ENCODE data around the gene PEX3. TPM values are rescaled to one million over a fixed set of nuclear protein-coding genes. Genes with fewer than 3 reads are reported as not detected.

The PEX3 gene, protein sequence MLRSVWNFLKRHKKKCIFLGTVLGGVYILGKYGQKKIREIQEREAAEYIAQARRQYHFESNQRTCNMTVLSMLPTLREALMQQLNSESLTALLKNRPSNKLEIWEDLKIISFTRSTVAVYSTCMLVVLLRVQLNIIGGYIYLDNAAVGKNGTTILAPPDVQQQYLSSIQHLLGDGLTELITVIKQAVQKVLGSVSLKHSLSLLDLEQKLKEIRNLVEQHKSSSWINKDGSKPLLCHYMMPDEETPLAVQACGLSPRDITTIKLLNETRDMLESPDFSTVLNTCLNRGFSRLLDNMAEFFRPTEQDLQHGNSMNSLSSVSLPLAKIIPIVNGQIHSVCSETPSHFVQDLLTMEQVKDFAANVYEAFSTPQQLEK
- total RNA-seq, result 22.3 and 22.7 TPM in 2 replicates

DNA sequence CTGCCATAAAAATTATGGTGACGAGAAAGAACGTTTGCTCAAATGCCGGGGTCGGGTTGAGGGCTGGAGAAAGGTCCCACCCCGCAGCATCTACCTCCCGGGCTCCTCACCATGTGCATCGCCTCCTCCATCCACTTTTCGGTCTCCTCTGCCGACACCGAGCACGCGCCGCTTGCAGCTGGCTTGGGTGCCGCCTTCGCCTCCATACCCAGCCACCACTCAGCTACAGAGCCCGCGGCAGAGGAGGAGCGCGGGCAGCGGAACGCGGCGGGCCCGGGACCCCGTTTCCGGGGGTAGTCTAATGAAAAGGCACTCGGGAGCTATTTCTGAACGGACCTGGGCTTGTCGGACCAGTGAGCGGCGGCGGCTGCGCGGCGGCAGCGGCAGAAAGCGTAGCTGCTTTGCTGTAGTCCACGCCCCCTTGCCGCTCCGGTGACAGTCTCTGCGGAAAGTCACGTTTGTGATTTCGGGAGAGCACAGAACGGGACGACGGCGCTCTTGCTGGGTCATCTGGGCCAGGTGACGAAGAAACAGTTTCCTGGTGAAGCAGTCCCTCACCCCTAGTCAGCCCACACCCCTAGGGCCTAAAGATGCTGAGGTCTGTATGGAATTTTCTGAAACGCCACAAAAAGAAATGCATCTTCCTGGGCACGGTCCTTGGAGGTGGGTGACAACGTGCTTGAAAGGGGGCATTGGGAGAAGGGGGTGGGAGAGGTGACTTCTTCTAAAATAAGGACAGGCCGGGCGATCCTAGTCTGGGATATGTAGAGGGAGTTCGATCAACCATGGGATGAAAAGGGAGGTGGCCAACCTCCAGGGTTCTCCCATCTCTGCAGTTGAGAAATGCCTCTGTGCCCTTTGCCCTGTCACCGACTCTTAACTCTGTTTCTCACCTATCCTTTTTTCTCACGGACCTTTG lies at the start of gene PEX3, which contains the start of gene ADAT2:
TSS of gene PEX3 (plus strand) at position 353 of the 919 bp plus-strand sequence. CDS start at position 591, 238 bp downstream.
TSS of gene ADAT2 (minus strand) at position 243 of the 919 bp plus-strand sequence. CDS start at position 206, 37 bp downstream.

DNA sequence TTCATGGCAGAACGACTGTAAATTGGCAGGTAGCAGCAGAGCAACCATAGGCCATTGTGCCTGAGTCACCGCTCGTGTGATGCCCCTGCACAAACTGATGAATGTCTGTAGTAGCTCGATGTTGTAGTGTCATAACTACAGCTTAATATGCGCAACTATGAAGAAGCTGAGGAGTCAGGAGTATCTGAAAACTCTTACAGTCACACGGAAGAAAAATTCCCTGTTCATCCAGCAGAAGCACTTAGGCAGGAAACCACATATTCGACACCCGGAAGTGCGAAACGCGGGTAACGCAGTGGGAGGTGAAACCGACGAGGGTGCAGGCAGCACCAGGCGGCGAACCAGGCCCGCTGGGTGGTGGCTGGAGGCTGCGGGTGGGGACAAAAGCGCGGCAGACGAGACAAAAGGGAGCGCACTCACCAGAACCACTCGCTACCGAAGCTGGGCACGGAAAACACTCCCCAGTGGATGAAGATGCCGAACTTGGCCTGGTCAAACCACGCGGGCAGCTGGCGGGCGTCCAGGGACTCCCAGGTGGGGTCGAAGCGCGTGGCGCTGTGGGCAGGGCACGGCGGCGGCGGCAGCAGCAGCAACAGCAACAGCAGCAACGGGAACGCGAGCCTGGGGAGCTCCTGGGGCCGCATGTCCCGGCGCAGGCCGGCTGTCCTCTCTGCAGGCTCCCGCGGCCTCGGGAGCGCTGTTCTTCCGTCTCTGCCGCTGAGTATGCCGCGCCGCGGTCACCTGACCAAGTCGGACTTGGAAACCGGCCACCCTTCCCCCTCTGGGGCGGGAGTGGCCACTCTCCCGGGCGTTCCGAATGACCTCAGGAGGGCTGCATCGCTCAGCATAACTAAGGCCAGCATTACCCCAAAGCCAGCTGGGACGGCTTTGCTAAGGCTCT lies 60.6 kb downstream of the PEX3 start, which contains the start of gene FUCA2:
TSS of gene FUCA2 (minus strand) at position 730 of the 901 bp plus-strand sequence. CDS start at position 644, 86 bp downstream.

Other genes starting within 250 kb of the PEX3 start
- gene ADAT2, start 110 bp upstream of the PEX3 start, total RNA-seq, result 2.0 and 3.0 TPM in 2 replicates
- gene FUCA2, start 60.9 kb downstream of the PEX3 start, total RNA-seq, result 54.9 and 60.6 TPM in 2 replicates
- gene PHACTR2, start 227.2 kb downstream of the PEX3 start, total RNA-seq, result 48.2 and 59.9 TPM in 2 replicates

Data from smooth muscle cell of bladder (primary cell).